ENCODE data around the gene BCL2L2.

BCL2L2 gene

DNA sequence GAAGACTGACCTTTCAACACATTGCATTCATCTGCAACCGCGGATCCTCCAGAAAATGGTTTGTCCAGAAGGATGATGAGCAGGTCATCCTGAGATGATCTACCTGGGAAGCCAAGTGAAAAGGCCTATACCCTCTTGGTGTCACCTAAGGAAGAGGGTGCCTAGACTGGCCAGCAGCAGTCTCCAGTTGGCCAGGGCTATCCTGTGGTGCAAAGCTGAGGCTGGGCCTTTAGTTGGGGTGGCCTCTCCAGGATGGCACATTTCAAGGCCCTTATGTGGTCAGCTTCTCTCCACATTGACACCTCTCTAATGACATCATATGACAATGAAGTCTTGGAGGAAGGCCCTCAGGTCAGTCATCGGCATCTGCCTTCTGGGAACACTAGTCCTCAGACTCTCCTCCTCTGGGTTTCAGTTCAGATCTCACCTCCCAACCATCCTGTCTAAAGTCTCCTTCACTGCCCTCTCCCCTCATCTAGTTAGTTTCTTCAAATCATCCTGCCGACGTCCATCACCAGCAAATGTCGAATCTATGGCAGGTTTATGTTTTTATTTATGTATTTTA, 49.3 kb downstream of the BCL2L2 start:
- no peak for DNase-seq (ENCODE audit: low spot score)

DNA sequence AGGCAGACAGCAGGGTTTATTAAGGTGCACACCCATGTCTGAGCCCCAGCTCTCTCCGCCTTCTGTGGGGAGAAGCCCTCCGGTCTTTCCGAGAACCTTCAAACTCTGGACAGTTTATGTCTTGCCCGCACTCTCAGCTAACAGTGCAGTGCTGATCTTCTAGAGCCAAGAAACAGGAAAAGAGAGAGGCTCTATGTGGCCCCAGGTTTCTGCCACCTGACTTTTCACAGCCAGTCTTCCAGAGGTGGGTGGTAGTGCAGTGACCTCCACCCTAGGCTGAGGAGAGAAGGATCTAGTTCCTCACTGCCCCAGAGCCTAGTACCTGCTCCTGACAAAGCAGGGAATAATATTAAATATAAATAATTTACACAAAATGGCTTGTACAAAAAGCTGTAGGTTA, 50.0 kb downstream of the BCL2L2 start:
- no peak for DNase-seq (ENCODE audit: low spot score)

DNA sequence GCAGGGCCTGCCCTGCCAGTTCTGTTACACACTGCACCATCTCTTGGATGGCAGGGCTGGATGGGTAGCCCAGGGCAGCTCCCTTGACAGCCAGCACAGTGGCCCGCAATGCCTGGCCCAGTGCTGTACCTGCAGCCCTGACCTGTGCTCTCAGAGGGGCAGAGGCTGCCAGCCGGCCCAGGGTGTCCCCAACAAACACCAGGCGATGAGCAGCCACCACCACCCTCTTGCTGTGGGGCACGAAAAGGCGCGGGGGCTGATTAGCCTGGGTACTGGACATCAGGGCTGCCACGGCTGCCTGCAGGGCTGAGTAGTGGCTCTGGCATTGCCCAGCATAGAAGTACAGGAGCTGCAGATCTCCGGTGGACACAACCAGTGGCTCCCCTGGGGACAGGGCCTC, 50.6 kb downstream of the BCL2L2 start:
- DNase-seq (ENCODE audit: low spot score), result no peak

DNA sequence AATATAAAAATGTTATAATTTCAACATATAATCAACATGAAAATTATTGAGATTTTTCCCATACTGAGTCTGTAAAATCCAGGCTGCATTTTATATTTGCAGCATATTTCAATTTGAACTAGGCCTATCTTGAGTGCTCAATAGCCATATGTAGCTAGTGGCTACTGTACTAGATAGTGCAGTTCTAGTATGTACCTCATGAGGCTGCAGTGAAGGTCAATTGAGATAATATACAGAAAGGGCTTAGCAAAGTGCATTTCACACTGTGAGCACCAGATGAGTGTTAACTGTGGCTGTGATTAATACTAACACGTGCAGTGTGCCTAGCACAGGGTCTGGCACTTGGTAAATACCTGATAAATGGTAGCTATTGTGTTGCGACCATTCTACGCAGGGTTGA, 51.4 kb downstream of the BCL2L2 start:
- no peak for DNase-seq (ENCODE audit: low spot score)

DNA sequence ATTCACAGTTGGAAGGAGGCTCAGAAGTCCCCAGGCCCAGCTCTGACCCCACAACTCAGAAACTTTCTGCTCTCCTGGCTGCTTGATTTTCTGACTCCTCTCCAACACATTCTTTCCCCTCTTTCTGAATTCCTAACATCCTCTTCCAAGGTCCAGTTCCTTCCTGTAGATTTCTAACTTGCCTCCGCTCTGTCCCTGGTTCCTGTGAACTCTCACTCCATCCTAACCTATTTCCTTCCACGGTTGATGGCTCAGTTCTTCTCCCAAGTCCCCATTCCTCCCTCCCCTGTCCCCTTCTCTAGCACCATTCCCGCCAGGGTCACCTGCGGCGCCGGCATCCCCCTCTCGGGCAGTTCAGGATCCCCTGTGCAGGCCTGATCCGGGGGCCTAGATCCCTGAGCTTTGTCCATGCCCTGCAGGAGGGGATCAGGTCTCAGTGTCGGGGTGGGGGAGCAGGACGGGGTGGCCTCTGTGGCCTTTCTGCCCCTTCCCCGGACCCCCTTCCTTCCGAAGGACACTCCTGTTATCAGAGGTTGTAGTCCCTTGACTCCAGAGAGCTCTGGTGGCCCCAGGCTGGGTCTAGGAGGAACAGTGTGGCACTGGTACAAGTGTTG, 52.0 kb downstream of the BCL2L2 start:
- DNase-seq (ENCODE audit: low spot score), result no peak

DNA sequence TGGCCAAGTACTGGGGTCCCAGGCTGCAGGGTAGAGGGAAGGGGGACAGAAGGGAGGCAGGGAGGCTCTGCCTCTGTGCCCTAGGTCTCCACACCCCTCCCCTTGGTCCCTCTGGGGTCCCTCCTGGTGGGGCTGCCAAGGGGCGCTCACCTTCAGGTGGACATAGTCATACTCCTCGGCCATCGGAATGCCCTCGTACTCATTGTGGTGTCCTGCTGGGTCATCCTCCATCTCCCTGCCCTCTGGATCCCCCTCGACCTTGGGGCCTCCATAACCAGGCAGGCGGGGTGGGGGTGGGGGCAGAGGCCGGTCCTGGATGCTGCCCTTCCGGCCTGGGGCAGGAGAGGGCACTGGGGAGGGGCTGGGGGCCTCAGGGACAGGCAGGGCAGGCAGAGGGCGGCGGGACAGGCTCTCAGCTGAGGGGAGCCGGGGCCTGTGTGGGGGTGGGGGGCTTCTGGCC, 52.6 kb downstream of the BCL2L2 start:
- no peak for DNase-seq (ENCODE audit: low spot score)

DNA sequence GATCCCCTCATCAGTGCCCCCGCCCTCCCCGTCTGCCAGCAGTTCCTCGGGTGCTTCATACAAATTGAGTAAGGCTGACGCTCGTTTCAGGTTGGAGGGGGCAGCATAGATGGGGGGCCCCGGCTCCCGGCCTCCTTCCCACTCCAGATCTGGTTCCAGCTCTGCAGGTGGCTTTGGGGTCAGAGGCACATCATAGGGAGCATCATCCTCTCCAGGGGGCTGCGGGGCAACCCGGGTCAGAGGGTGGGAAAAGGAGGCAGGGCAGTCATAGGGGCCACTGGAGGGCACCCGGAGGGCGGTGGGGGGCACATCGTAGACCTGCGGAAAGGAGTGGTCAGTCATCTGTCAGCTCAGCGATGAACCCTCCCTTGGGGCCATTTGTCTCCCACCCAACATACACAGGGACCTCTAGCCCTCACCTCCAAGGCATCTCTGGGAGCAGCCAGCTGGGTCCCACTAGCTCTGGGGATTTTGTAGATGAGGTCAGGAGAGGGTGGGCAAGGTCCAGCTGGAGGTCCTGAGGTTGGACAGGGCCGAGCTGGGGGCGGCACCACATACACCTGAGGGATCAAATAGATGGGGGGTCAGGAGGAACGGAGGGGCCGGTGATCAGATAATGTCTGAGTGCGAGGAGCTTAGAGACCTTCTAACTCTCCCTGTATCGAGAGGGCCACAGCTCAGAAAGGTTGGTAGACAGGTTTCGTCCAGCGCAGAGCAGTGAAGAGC, 53.3 kb downstream of the BCL2L2 start:
- no peak for DNase-seq (ENCODE audit: low spot score)

DNA sequence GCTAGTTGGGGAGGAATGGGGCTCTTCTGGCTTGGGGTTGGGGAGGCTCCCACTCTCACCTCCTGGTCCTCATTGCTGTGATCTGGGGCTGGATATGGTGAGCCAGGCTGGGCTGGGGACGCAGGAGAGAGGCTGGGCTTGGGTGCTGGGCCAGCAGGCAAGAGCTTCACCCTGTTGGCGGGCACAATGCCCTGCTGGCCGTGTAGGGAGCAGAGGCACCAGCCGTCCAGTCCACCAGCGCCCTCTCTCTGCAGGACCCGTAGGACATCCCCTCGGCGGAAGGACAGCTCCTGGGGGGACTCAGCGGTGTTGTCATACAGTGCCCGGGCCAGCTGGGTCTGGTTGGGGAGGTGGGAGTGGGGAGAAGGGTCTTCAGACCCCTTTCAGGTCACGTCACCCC, 53.9 kb downstream of the BCL2L2 start:
- no peak for DNase-seq (ENCODE audit: low spot score)

DNA sequence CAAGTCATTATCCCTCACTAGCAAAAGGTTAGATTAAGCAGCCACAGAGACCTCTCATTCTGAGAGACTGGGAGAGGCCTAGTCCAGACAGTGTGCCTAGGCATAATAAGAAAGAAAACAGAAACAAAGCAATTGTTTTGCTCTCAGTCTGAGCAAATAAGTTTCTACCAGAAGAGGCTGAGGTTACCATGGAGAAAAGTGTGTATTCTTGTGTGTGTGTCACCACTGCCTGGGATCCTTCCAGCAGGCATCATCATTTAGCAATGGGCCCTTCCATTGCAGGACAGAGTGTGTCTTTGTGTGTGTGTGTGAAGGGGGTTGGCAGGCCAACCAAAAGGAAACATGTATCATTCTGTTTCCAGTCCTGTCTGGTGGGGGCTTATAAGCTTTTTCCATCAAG, 54.7 kb downstream of the BCL2L2 start:
- DNase-seq (ENCODE audit: low spot score), result peak; percentile 85

Data from AG08396 (cell line).